Measurements from ENCODE around the gene MAD1L1.

MAD1L1 gene

DNA sequence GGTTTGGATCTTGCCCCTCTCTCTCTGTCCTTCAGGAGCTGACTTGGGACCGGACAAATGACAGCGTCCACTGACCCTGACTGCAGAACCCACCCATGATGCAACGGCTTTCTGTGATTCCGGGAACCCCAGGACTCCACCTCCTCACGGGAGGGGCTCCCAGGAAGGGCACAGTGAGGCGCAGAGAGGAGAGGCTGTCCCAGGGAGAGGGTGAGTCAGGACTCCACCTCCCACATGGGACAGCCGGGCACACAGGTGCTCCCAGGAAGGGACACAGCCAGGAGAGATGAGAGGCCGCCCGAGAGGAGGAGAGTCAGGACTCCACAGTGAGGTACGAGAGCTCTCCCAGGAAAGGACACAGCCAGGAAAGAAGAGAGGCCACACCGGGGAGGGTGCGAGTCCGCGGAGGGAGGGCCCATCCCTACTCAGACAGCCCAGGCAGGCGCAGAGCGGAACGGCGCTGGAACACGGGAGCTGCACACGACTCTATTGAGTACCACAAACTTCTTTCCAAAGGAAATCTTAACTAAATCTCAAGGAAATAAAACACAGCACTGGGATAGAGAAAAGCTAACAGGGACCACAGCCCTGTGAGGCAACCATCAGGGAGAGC is 162.5 kb downstream of the MAD1L1 start:
- no peak for TF ChIP-seq EZH2phosphoT487 (conservative IDR thresholded peaks at IDR 0.05; ENCODE audit: low read length)
- TF ChIP-seq, protein P1, sequence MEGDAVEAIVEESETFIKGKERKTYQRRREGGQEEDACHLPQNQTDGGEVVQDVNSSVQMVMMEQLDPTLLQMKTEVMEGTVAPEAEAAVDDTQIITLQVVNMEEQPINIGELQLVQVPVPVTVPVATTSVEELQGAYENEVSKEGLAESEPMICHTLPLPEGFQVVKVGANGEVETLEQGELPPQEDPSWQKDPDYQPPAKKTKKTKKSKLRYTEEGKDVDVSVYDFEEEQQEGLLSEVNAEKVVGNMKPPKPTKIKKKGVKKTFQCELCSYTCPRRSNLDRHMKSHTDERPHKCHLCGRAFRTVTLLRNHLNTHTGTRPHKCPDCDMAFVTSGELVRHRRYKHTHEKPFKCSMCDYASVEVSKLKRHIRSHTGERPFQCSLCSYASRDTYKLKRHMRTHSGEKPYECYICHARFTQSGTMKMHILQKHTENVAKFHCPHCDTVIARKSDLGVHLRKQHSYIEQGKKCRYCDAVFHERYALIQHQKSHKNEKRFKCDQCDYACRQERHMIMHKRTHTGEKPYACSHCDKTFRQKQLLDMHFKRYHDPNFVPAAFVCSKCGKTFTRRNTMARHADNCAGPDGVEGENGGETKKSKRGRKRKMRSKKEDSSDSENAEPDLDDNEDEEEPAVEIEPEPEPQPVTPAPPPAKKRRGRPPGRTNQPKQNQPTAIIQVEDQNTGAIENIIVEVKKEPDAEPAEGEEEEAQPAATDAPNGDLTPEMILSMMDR (IDR thresholded peaks at IDR 0.05; ENCODE audit: insufficient read depth, low read length, poor library complexity, severe bottlenecking), result no peak
- Histone ChIP-seq H3K27me3 (ENCODE audit: low read length) (no peaks in the 10 kb centered on the region), H3K79me2 (ENCODE audit: insufficient read depth, low read length) (no peaks in the 10 kb centered on the region), H3K36me3 (ENCODE audit: low read length) (no peaks in the 10 kb centered on the region), H3K4me3 (ENCODE audit: insufficient read depth, low read length, poor library complexity, severe bottlenecking) (no peak overlapping the region), H3K9me2 (replicated peaks; ENCODE audit: insufficient read depth, low read length) (no peaks in the 10 kb centered on the region), H3K27ac (ENCODE audit: low read depth, low read length) (no peak overlapping the region), H3K9ac (ENCODE audit: low read length) (no peak overlapping the region), H3K9me3 (ENCODE audit: insufficient read depth, low read length) (no peaks in the 10 kb centered on the region), H3K4me2 (ENCODE audit: low read depth, low read length, poor library complexity, severe bottlenecking) (no peak overlapping the region), H2AFZ (ENCODE audit: low read depth, low read length, severe bottlenecking) (no peak overlapping the region), H3F3A (ENCODE audit: insufficient read depth) (no peaks in the 10 kb centered on the region), H4K20me1 (ENCODE audit: low read depth, low read length) (no peaks in the 10 kb centered on the region)

DNA sequence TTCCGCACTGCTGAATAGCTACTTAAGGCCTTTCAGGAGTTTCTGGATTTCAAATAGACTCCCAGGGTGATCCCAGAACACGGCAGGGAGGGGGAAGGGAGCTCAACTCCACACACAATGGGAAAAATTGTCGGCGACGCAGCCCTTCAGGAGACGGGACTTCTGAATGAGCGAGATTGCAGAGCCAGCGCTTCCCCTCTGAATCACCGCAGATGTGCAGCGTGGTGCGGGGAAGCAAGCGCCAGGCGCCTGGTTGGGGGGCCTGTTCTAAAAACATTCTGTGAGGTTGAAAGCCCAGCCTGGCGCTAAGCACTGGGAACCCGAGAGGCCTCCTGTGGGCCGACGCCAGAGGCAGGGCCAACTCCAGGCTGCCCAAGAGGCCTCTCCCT is 163.3 kb downstream of the MAD1L1 start:
- no peaks in the 10 kb centered on the region for H3K36me3 ChIP-seq (ENCODE audit: low read length)
- H3K79me2 ChIP-seq (ENCODE audit: insufficient read depth, low read length), result no peaks in the 10 kb centered on the region
- no peak overlapping the region for H3K4me2 ChIP-seq (ENCODE audit: low read depth, low read length, poor library complexity, severe bottlenecking)
- H3K9me2 ChIP-seq (replicated peaks; ENCODE audit: insufficient read depth, low read length), result no peaks in the 10 kb centered on the region
- no peaks in the 10 kb centered on the region for H4K20me1 ChIP-seq (ENCODE audit: low read depth, low read length)
- H3K9me3 ChIP-seq (ENCODE audit: insufficient read depth, low read length), result no peaks in the 10 kb centered on the region
- H3K27me3 ChIP-seq (ENCODE audit: low read length), result no peaks in the 10 kb centered on the region
- H3K27ac ChIP-seq (ENCODE audit: low read depth, low read length), result no peak overlapping the region
- H2AFZ ChIP-seq (ENCODE audit: low read depth, low read length, severe bottlenecking), result no peak overlapping the region
- no peak for TF ChIP-seq EZH2phosphoT487 (conservative IDR thresholded peaks at IDR 0.05; ENCODE audit: low read length)
- TF ChIP-seq, protein P1 (IDR thresholded peaks at IDR 0.05; ENCODE audit: insufficient read depth, low read length, poor library complexity, severe bottlenecking), result no peak
- H3F3A ChIP-seq (ENCODE audit: insufficient read depth), result no peaks in the 10 kb centered on the region
- no peak overlapping the region for H3K4me3 ChIP-seq (ENCODE audit: insufficient read depth, low read length, poor library complexity, severe bottlenecking)
- H3K9ac ChIP-seq (ENCODE audit: low read length), result no peak overlapping the region

DNA sequence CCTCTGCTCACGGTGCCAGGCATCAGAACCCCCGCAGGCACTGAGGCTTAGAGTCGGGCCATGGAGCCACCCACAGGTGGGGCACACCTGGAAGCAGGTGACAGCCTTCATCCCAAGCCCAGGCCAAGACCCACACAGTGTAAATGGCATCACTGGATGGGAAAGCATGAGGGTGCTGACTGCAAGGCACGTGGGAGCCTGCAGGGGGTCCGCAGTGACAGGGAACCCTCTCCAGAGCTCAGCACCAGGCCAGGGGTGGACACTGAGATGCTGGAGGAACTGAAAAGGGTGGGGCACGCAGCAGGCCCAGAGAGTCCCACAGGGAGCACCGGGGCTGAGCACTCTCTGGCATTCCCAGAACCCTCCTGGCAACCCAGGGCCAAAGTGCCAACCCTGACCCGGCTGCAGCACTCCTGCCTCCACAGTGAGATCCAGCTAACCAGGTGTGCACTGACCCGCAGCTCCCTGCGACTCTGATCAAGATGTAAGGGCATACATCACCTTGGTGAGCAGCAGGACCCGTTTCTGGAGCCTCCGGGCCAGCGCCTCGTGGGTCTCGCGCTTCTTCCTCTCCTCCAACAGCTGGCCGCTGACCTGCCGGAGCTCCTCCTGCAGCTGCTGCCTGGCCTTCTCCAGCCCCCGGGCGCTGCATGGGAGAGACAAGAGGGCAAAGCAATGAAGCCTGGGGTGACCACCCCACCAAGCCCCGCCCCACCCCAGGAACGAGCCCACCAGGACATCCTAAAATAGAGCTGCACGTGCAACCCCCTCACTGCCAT is 163.9 kb downstream of the MAD1L1 start:
- Histone ChIP-seq H3K27me3 (ENCODE audit: low read length) (no peaks in the 10 kb centered on the region), H3K4me2 (ENCODE audit: low read depth, low read length, poor library complexity, severe bottlenecking) (no peak overlapping the region), H2AFZ (ENCODE audit: low read depth, low read length, severe bottlenecking) (no peak overlapping the region), H3K9ac (ENCODE audit: low read length) (no peak overlapping the region), H3K4me3 (ENCODE audit: insufficient read depth, low read length, poor library complexity, severe bottlenecking) (no peak overlapping the region), H3K9me3 (ENCODE audit: insufficient read depth, low read length) (no peaks in the 10 kb centered on the region), H3K36me3 (ENCODE audit: low read length) (no peaks in the 10 kb centered on the region), H3K9me2 (replicated peaks; ENCODE audit: insufficient read depth, low read length) (no peaks in the 10 kb centered on the region), H4K20me1 (ENCODE audit: low read depth, low read length) (no peaks in the 10 kb centered on the region), H3K79me2 (ENCODE audit: insufficient read depth, low read length) (no peaks in the 10 kb centered on the region), H3F3A (ENCODE audit: insufficient read depth) (no peaks in the 10 kb centered on the region), H3K27ac (ENCODE audit: low read depth, low read length) (no peak overlapping the region)
- TF ChIP-seq, protein P1 (IDR thresholded peaks at IDR 0.05; ENCODE audit: insufficient read depth, low read length, poor library complexity, severe bottlenecking), result no peak
- no peak for TF ChIP-seq EZH2phosphoT487 (conservative IDR thresholded peaks at IDR 0.05; ENCODE audit: low read length)
